MV-4-11 (cell line): Measurements from ENCODE around the gene TGFBR3L.

Source experiments
- DNase-seq: peaks from one replicate; lab custom pipeline; 2025; lab: John Stamatoyannopoulos, UW

TGFBR3L gene

GRCh38 chr19:7917267-7918061, 2.8 kb downstream of the TGFBR3L start:
- DNase-seq: peak; percentile 59

- peak; percentile 44 for DNase-seq
Observed at GRCh38 chr19:7918062-7918614, 3.5 kb downstream of the TGFBR3L start.

GRCh38 chr19:7918615-7919421, 4.2 kb downstream of the TGFBR3L start:
- DNase-seq: no peak

GRCh38 chr19:7919610-7920518, 5.2 kb downstream of the TGFBR3L start, which contains the start of gene SNAPC2:
Gene SNAPC2, plus strand, starts transcription at chr19:7920338. Its CDS starts 29 bp downstream, at chr19:7920367.
- DNase-seq: peak; percentile 94

- DNase-seq: peak; percentile 95
Observed at GRCh38 chr19:7920519-7921301, 6.1 kb downstream of the TGFBR3L start.

GRCh38 chr19:7921302-7921966, 6.8 kb downstream of the TGFBR3L start:
- DNase-seq: no peak

GRCh38 chr19:7921967-7922835, 7.6 kb downstream of the TGFBR3L start:
- no peak for DNase-seq

GRCh38 chr19:7922836-7923195, 8.2 kb downstream of the TGFBR3L start:
- no peak for DNase-seq

GRCh38 chr19:7923295-7924191, 8.9 kb downstream of the TGFBR3L start:
- DNase-seq: peak; percentile 27

GRCh38 chr19:7924241-7924640, 9.6 kb downstream of the TGFBR3L start:
- DNase-seq: peak; percentile 27

GRCh38 chr19:7924651-7925170, 10.1 kb downstream of the TGFBR3L start:
- DNase-seq: no peak

GRCh38 chr19:7925171-7925851, 10.7 kb downstream of the TGFBR3L start:
- peak; percentile 56 for DNase-seq

- DNase-seq: peak; percentile 15
Observed at GRCh38 chr19:7926021-7926726, 11.5 kb downstream of the TGFBR3L start, which contains the start of gene CTXN1. Gene CTXN1, minus strand, starts transcription at chr19:7926135. Its CDS starts 597 bp downstream, at chr19:7925538.

GRCh38 chr19:7926727-7927604, 12.3 kb downstream of the TGFBR3L start:
- DNase-seq: no peak

GRCh38 chr19:7927605-7928333, 13.1 kb downstream of the TGFBR3L start:
- DNase-seq: no peak
